NT2/D1 (cell line): Measurements from ENCODE around the gene DYSF.

Experiments used
- DNase-seq: peaks from one replicate; pipeline ENCODE4 v3.0.0-alpha.2; 2011; ENCODE audit warnings: low read depth, low spot score
- H3K27me3 ChIP-seq: 2 replicates; pipeline ENCODE4 v1.6.0; 2011; ENCODE audit warnings: mild to moderate bottlenecking; ENCODE audit not compliant: insufficient read length, insufficient read depth
- H3K36me3 ChIP-seq: 2 replicates; pipeline ENCODE4 v1.6.1; 2011; ENCODE audit warnings: mild to moderate bottlenecking, low read length, mixed read lengths; ENCODE audit not compliant: insufficient read depth, insufficient read length
- H3K4me1 ChIP-seq: 2 replicates; pipeline ENCODE4 v1.5.1; 2011; ENCODE audit not compliant: insufficient read depth, insufficient read length
- H3K4me3 ChIP-seq: 2 replicates; pipeline ENCODE4 v1.5.1; 2011; ENCODE audit warnings: low read depth; ENCODE audit not compliant: insufficient read length
- H3K9ac ChIP-seq: 2 replicates; pipeline ENCODE4 v1.6.0; 2011; ENCODE audit warnings: low read depth; ENCODE audit not compliant: insufficient read length
- H3K9me3 ChIP-seq: 2 replicates; pipeline ENCODE4 v1.5.1; 2011; ENCODE audit warnings: mild to moderate bottlenecking, low read length; ENCODE audit not compliant: insufficient read depth
- SUZ12 ChIP-seq: IDR thresholded peaks from 2 replicates; pipeline ENCODE4 v1.6.1; 2011; ENCODE audit not compliant: insufficient read length, insufficient read depth; ENCODE audit errors: extremely low read depth
- YY1 ChIP-seq: IDR thresholded peaks from 2 replicates; pipeline ENCODE4 v1.6.1; 2011; ENCODE audit not compliant: insufficient read length, insufficient read depth
- ZNF274 ChIP-seq: IDR thresholded peaks from 2 replicates; pipeline ENCODE4 v1.6.1; 2011; ENCODE audit warnings: mild to moderate bottlenecking, low read depth, low read length

Gene DYSF

DNA sequence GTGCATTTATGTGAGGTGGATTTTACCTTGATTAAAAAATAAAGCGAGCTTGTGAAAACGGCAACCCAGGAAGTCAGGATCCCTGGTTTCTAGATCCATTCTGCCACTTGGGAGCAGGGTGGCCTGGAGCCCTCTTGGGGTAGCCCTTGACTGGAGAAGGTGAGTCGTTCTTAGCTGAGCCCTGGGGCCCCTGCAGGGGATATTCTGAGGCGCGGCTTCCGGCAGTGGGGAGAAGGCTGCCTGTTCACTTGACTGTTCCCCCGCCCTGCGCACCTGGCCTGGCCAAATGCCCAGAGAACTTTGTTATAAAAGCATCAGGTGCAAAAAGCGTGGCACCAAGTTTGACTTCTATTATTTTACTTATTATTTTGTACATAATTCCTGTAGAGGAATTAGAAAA is 221.9 kb downstream of the DYSF start:
- Histone ChIP-seq H3K27me3 (no peaks in the 10 kb centered on the region), H3K4me3 (no peak overlapping the region), H3K9ac (no peak overlapping the region), H3K36me3 (peaks cover 1% of the 10 kb centered on the region), H3K9me3 (no peaks in the 10 kb centered on the region), H3K4me1 (no peaks in the 10 kb centered on the region)
- DNase-seq: no peak
- TF ChIP-seq YY1 (no peak), ZNF274 (no peak)

DNA sequence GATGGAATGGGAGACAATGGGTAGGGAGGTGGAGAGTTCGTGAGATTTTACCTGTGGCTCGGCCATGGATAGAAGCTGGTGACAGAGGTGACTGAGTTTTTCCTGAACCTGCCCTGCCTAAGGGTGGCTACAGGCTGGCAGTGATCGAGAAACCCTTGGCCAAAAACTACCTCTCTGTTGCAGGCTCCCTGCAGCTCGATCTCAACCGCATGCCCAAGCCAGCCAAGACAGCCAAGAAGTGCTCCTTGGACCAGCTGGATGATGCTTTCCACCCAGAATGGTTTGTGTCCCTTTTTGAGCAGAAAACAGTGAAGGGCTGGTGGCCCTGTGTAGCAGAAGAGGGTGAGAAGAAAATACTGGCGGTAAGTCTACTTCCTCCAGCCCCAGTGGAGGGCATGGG is 225.5 kb downstream of the DYSF start:
- Histone ChIP-seq H3K9ac (no peak overlapping the region), H3K4me1 (no peaks in the 10 kb centered on the region), H3K36me3 (peaks cover 9% of the 10 kb centered on the region), H3K27me3 (no peaks in the 10 kb centered on the region), H3K9me3 (no peaks in the 10 kb centered on the region), H3K4me3 (no peak overlapping the region)
- DNase-seq: no peak
- TF ChIP-seq ZNF274: no peak
- no peak for TF ChIP-seq YY1
- no peak for TF ChIP-seq SUZ12

DNA sequence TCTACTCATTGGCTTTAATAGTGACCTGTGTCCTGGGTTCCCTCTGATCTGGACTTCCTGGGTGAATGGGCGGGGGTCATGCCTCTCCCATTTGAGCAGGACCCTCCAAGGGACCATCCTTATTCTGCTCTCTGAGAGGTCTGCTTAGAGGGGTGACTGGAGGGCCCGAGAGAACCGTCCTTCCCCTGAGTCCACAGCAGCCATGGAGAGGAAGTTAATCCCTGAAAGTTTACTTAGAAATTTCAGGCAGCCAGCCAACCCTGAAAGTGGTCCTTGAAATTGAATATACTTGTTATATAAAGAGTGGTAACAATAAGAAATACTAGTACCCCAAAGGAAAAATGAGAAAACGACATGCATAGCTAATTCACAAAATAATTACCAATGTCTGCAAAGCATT is 226.1 kb downstream of the DYSF start:
- Histone ChIP-seq H3K4me1 (no peaks in the 10 kb centered on the region), H3K9me3 (no peaks in the 10 kb centered on the region), H3K4me3 (no peak overlapping the region), H3K9ac (no peak overlapping the region), H3K36me3 (peaks cover 10% of the 10 kb centered on the region), H3K27me3 (no peaks in the 10 kb centered on the region)
- TF ChIP-seq YY1 (no peak), ZNF274 (no peak), SUZ12 (no peak)
- DNase-seq: no peak

DNA sequence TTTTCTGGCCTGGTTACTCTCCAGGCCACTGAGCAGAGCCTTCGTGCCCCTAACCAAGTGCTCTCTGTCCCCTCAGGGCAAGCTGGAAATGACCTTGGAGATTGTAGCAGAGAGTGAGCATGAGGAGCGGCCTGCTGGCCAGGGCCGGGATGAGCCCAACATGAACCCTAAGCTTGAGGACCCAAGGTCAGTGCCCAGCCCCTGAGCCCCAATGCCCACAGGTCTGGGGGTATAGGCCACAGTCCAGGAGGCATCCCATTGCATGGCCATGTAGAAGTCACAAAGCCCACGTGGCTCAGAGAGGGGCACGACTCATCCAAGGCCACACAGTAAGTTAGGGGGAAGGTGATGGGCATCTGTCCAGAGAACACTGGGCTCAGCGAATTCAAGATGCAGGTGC is 227.6 kb downstream of the DYSF start:
- H3K9ac ChIP-seq: no peak overlapping the region
- H3K9me3 ChIP-seq: no peaks in the 10 kb centered on the region
- no peak overlapping the region for H3K4me3 ChIP-seq
- DNase-seq: no peak
- H3K27me3 ChIP-seq: no peaks in the 10 kb centered on the region
- TF ChIP-seq YY1 (no peak), SUZ12 (no peak), ZNF274 (no peak)
- peaks cover 15% of the 10 kb centered on the region for H3K36me3 ChIP-seq
- H3K4me1 ChIP-seq: no peaks in the 10 kb centered on the region

DNA sequence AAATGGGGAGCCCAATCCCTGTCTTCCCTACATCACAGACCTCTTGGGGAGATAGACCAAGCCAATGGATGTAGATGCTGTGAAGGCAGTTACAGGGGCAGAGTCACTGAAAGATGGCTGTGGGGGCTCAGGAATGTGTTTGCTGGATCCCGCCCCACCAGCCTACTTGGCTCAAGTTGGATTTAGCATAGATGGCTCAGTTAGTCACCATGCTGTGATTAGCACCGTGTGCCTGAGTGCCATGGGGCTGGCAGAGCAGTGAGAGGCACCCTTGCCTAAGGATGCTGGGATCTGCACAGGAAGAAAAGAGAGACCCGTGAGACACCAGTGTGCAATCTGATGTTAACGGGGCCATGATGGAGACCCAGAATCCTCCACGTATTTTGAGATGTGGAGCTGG is 228.3 kb downstream of the DYSF start:
- no peak overlapping the region for H3K9ac ChIP-seq
- H3K27me3 ChIP-seq: no peaks in the 10 kb centered on the region
- H3K4me3 ChIP-seq: no peak overlapping the region
- no peaks in the 10 kb centered on the region for H3K4me1 ChIP-seq
- peaks cover 18% of the 10 kb centered on the region for H3K36me3 ChIP-seq
- no peak for DNase-seq
- TF ChIP-seq SUZ12: no peak
- TF ChIP-seq ZNF274: no peak
- TF ChIP-seq YY1: no peak
- H3K9me3 ChIP-seq: no peaks in the 10 kb centered on the region

DNA sequence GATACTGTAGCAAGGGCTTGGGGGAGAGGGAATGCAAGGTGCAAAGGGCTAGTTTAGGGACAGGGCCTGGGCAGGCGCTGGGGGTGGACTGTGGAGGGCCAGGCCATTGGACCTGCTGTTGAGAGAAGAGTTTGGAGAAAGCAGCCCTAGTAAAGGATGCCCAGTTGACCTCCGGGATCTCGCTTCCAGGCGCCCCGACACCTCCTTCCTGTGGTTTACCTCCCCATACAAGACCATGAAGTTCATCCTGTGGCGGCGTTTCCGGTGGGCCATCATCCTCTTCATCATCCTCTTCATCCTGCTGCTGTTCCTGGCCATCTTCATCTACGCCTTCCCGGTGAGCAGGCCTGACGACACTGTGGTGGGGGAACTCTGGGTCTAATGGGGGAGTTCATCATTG is 229.0 kb downstream of the DYSF start:
- DNase-seq: no peak
- Histone ChIP-seq H3K4me1 (no peaks in the 10 kb centered on the region), H3K27me3 (no peaks in the 10 kb centered on the region), H3K9ac (no peak overlapping the region), H3K36me3 (peaks cover 18% of the 10 kb centered on the region), H3K4me3 (no peak overlapping the region), H3K9me3 (no peaks in the 10 kb centered on the region)
- TF ChIP-seq YY1: no peak
- TF ChIP-seq SUZ12: no peak
- no peak for TF ChIP-seq ZNF274

DNA sequence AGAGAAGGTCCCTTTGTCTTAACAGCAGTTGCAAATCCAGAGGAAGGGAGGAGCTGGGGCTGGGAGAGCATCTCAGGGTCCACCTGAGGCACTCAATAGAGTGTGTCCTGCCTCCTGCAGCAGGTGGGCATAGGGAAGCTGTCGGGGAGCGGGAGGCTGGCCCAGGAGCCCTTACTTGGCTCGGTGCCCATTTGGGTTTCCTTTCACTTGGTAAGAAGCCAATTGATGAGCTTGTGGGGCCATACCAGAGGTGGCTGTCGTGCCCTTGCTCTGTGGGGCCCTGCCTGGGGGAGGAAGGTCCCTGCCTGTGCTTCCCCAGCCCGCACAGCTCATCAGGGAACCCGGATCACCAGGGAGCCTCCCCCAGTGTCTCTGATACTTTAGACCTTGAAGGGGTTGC is 229.7 kb downstream of the DYSF start:
- TF ChIP-seq YY1: no peak
- no peak for TF ChIP-seq SUZ12
- no peak for TF ChIP-seq ZNF274
- H3K4me1 ChIP-seq: no peaks in the 10 kb centered on the region
- no peaks in the 10 kb centered on the region for H3K27me3 ChIP-seq
- H3K9ac ChIP-seq: no peak overlapping the region
- no peak overlapping the region for H3K4me3 ChIP-seq
- no peak for DNase-seq
- peaks cover 18% of the 10 kb centered on the region for H3K36me3 ChIP-seq
- H3K9me3 ChIP-seq: no peaks in the 10 kb centered on the region

DNA sequence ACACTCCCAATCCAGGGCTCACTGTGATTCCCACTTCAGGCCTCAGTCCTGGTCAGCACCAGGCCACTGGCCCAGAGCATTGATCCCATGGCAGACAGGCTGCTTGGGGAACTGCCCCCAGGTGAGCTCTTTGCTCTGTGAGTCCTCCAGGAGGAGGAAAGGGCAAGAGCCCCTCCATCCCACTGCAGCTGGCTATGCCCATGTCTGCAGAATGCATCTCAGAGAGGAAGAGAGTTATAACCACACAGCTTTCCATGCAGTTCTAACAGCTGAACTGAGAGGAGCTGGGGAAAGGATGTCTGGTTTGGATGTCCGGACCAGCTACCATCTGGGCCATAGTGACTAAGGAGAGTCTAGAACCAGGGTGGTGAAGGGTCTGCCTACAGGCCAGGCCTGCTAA is 230.3 kb downstream of the DYSF start:
- Histone ChIP-seq H3K36me3 (peaks cover 22% of the 10 kb centered on the region), H3K9me3 (no peaks in the 10 kb centered on the region), H3K4me3 (no peak overlapping the region), H3K27me3 (no peaks in the 10 kb centered on the region), H3K9ac (no peak overlapping the region), H3K4me1 (no peaks in the 10 kb centered on the region)
- no peak for TF ChIP-seq SUZ12
- no peak for TF ChIP-seq YY1
- no peak for TF ChIP-seq ZNF274
- DNase-seq: no peak
